Esophagus mucosa (tissue), 1 donor: ENCODE measurements around the gene ATCAY. TPM values are rescaled to one million over a fixed set of nuclear protein-coding genes. Genes with fewer than 3 reads are reported as not detected.
"Not testable (repeated sequence)": the region's sequence is repeated elsewhere in the genome, so short reads cannot be mapped to it uniquely, and the experiment has no call there.

Experiments
- ATAC-seq: fragments of 200-7000 bp; cut with Tn5 transposase; one replicate; pipeline ENCODE4 v1.9.1; 2020
- total RNA-seq: library from RNA; stranded (reverse); gene quantifications from one replicate; pipeline ENCODE4 v1.2.4, GENCODE V29; 2023
- donor health status: DM: yes; HTN: yes; CAD: no.

ATCAY gene
- total RNA-seq, 1 donor from 2014 or later, result not detected

DNA sequence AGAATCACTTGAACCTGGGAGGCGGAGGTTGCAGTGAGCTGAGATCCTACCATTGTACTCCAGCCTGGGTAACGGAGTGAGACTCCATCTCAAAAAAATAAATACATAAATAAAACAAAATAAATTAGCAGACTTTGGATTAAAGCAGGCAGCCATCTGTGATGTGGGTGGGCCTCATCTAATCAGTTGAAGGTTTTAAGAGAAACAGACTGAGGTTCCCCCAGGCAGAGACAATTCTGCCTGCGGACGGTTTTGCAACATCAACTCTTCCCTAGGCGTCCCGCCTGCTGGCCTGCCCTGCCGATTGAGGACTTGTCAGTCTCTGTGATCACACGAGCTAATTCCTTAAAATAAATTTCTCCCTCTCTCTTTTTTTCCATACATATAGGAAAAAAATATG, 23.7 kb downstream of the ATCAY start:
- ATAC-seq, result no peak

DNA sequence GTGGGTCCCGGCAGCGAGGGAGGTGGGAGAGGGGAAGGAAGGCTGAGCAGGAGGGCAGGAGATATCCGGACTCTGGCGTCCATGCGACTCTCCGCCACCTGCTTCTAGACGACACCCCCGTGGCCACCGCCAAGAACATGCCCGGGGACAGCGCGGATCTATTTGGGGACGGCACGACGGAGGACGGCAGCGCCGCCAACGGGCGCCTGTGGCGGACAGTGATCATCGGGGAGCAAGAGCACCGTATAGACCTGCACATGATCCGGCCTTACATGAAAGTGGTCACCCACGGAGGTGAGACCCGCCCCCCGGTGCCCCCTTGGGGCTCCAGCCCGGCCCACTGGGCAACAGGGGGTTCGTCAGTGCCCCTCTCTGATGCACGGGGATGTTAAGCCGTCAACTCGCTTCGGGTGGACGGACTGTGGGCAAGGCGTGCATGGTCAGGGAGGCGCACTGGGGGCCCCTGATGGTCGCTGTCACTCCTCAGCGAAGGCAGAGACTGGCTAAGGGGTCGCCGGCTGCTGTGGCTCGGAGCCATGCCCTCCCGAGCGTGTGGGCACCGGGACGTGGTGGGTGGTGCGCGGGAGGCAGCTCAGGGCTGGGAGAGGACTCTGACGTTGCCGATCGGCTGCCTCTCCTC, 27.3 kb downstream of the ATCAY start:
- no peak for ATAC-seq

DNA sequence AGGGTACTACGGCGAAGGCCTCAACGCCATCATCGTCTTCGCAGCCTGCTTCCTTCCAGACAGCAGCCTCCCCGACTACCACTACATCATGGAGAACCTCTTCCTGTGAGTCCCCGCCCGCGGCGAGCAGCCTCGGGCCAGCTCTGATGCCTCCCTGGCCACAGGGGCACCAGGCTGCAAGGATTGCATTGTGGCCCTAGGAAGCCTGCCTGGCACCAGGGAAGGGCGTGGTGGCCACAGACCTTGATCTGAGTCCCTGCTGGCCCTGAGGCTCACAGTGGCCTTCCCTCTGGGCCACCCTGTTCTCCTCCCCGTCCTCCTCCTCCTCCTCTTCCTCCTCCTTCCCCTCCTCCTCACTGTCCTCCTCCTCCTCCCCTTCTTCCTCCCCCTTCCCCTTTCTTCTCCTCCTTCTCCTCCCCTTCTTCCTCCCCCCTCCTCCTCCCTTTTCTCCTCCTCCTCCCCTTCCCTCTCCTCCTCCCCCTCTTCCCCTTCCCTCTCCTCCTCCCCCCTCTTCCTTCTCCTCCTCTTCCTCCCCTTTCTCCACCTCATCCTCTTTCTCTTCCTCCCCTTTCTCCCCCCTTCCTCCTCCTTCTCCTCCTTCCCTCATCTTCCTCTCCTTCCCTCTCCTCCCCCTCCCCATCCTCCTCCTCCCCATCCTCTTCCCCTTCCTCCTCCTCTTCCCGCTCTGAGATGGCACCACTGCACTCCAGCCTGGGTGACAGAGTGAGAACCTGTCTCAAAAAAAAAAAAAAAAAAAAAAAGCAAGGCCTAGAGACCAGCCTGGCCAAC, 28.0 kb downstream of the ATCAY start:
- ATAC-seq, result no peak

DNA sequence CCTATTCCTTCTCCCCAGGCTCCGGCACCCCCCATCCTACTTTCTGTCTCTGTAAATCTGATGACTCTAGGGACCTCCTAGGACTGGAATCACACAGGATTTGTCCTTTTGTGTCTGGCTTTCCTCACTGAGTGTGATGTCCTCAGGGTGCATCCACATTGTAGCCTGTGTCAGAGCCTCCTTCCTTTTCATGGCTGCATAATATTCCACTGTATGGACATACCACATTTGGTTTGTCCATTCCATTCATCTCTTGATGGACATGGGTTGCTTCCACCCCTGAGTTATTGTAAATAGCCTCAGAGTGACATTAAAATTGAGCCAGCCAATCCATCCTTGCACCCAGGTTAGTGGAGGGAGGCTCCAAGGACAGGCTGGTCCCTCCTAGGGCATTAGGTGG, 29.6 kb downstream of the ATCAY start:
- no peak for ATAC-seq

DNA sequence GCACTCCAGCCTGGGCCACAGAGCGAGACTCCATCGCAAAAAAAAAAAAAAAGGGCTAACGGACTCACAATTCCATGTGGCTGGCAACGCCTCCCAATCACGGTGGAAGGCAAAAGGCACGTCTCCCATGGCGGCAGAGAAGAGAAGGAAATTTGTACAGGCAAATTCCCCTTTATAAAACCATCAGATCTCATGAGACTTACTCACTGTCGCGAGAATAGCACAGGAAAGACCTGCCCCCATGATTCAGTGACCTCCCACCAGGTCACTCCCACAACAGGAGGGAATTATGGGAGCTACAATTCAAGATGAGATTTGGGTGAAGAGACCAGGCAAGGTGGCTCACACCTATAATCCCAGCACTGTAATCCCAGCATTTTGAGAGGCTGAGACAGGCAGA, 33.7 kb downstream of the ATCAY start:
- ATAC-seq, result no peak

DNA sequence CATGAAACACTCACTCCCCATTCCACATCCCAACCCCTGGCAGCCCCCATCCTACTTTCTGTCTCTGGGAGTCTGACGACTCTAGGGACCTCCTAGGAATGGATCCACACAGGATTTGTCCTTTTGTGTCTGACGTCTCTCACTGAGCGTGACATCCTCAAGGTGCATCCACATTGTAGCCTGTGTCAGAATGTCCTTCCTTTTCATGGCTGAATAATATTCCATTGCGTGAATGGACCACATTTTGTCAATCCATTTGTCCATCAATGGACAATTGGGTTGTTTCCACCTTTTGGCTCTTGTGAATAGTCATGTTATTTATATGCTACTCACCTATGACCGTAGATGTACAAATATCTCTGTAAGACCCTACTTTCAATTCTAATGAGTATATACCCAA, 35.5 kb downstream of the ATCAY start:
- no peak for ATAC-seq

DNA sequence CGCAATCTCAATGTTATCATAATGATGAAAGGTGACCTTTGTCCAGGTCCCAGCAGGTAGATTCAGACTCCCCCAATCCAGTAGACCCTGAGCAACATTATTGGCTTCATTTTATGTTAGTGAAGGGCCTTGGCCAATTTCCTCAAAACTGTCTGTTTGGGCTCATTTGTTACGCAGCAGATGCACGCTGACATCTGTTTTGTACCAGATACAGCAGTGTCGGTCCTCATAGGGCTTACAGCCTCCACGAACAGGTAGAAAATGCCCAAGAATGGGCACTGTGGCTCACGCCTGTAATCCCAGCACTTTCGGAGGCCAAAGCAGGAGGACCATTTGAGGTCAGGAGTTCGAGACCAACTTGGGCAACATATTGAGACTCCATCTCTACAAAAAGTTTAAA, 39.3 kb downstream of the ATCAY start:
- ATAC-seq, result no peak

DNA sequence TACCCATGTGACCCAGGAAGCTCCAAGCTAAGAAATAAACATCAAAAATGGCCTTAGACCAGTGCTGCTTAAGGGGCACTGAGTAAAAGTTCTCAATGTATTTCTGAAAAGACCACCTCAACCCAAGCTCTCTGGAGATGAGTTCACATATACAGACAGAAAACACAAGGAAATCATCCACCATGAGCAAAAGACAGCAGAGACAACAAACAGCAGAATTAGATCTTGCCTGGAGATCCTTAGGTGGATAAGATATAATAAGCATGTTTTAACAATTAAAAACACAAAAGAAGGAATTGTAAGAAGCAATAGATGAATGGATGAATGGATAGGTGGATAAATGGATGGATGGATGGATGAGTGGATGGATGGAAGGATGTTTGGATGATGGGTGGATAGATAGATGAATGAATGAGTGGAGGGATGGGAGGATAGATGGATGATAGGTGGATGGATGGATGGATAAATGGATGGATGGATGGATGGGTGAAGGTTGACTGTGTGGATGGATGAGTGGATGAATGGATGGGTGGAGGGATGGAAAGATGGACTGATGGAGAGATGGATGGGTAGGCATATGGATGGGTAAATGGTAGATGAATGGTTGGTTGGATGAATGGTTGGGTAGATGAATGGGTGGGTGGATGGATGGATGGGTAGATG, 42.7 kb downstream of the ATCAY start:
- no peak for ATAC-seq

DNA sequence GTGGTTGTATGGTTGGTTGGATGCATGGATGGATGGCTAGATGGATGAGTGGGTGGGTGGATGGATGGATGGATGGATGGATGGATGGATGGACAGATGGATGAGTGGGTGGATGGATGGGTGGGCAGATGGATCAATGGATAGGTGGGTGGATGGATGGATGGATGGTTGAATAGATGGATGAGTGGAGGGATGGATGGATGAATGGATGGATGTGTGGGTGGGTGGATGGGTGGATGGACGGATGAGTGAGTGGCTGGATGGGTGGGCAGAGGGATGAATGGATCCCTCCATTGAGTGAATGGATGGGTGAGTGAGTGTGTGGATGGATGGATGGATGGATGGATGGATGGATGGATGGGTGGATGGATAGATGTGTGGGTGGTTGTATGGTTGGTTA, 43.4 kb downstream of the ATCAY start:
- no peak for ATAC-seq

DNA sequence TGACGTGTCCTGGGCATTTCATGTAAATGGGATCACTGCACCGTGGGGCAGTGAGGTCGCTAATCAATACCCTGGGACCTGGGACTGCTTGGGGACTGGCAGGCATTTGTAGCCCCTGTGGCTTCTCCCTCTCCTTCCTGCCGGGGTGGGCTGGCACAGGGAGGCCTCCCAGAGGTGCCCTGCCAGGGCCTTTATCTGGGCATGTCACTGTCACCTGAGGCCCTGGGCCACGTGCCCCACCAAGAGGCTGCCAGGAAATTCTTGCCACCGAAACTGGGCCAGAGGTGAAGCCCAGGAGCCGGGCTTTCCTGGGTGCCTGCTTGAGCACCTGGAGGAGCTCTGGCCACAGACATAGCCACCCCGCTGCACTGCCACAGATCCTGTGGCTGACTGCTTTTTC, 50.6 kb downstream of the ATCAY start:
- no peak for ATAC-seq

DNA sequence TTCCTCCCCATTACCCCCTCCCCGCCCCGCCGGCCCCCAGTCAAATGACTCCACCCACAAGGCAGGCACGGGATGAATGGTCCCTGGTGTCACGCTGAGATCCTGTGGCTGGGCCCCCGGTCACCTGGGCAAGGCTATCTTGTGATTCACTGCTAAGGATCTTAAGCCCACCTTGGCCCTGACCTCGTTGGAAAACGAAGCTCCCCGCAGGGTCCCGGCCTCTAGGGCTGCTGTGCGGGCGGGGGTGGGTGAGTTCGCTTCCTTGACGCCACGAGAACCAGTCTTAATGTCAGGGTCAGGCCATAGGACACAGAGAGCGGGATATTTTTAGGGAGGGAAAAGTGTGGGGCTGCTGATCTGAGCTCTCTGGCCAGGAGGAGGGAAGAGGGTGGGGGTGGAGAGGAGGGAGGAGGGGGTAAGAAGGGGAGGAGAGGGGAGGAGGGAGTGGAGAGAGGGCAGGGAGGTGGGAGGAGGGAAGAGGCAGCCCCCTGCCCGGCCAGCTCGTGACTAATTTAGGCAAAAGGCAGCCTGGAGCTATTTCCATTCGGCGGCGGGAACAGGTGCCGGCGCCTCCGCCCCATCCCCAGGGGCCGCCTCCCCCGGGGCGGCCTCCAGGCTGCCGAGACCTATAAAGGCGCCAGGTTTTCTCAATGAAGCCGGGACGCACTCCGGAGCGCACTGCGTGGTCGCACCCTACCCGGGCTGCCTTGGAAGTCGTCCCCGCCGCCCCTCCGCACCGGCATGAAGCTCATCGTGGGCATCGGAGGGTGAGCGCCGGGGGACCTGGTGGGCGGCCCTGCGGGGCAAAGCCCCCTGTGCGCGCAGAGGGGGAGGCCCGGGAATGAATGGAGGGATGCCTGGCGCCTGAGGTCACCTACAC, 52.7 kb downstream of the ATCAY start, which contains the start of gene NMRK2:
Gene NMRK2, plus strand, starts transcription at position 139 of the 880 bp plus-strand sequence. Its CDS starts 603 bp downstream, at position 742.
- ATAC-seq, result no peak

DNA sequence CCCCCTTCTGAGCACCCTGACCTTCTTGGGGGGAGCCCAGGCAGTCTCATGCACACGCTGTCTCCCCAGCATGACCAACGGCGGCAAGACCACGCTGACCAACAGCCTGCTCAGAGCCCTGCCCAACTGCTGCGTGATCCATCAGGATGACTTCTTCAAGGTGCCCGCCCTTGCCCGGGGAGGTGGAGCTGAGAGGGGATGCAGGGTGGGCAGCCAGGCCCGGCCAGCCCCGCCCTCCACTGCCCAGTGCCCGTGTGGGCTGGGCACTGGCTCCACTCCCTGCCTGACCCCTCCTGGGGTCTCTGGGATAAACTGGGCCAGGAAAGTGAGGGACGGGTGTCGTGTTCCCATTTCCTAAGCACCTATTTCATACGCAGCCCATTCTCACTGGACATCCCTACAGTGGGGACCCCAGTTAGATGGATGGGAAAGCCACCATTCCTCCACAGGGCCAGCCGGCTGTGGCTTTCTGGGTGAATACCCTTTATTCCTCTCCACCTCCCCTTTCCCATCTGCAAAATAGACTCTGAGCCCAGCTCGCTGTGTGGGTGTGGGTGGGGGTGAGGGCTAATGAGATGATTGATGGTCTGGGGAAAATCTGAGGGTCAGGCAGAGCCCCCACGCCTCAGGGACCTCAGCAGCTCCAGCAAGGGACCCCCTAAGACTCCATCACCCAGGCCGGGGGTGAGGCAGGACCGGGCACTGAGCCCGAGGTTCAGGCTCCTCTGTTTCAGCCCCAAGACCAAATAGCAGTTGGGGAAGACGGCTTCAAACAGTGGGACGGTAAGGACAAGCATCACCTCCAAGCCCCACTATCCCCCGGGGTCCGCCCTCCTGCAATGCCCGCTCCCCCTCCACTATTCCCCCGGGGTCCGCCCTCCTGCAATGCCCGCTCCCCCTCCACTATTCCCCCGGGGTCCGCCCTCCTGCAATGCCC, 56.3 kb downstream of the ATCAY start:
- ATAC-seq, result no peak

DNA sequence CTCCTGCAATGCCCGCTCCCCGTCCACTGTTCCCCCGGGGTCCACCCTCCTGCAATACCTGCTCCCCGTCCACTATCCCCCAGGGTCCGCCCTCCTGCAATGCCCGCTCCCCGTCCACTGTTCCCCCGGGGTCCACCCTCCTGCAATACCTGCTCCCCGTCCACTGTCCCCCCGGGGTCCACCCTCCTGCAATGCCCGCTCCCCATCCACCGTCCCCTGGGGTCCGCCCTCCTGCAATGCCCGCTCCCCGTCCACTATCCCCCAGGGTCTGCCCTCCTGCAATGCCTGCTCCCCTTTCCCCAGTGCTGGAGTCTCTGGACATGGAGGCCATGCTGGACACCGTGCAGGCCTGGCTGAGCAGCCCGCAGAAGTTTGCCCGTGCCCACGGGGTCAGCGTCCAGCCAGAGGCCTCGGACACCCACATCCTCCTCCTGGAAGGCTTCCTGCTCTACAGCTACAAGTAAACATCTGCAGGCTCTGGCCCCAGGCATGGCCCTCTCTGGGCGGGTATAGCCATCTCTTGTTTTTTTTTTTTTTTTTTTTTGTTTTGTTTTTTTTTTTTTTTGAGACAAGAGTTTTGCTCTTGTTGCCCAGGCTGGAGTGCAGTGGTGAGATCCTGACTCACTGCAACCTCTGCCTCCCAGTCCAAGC, 57.9 kb downstream of the ATCAY start:
- ATAC-seq, result not testable (repeated sequence)

DNA sequence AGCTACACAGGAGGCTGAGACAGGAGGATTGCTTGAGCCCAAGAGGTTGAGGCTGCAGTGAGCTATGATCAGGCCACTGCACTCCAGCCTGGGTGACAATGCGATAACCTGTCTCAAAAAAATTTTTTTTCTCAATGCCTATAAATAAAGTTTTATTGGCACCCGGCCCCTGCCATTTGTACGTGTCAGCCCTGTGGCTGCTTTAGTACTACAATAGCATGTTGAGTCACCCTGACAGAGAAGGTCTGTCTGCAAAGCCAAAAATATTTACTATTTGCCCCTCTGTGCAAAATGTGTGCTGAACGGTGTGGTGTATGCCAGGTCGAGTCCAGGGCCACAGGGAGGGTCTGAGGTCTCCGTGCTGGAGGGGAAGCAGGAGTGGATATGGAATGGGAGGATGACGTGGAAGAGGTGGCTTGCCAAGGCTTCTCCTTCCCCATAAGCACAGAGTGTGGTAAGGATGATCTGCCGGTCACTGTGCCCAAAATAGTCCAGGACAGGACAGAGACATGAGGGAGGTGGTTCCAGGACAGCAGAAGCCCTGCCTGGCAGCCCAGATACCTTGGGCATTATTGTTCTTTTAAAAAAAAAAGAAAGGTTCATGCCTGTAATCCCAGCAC, 62.4 kb downstream of the ATCAY start:
- ATAC-seq, result no peak

DNA sequence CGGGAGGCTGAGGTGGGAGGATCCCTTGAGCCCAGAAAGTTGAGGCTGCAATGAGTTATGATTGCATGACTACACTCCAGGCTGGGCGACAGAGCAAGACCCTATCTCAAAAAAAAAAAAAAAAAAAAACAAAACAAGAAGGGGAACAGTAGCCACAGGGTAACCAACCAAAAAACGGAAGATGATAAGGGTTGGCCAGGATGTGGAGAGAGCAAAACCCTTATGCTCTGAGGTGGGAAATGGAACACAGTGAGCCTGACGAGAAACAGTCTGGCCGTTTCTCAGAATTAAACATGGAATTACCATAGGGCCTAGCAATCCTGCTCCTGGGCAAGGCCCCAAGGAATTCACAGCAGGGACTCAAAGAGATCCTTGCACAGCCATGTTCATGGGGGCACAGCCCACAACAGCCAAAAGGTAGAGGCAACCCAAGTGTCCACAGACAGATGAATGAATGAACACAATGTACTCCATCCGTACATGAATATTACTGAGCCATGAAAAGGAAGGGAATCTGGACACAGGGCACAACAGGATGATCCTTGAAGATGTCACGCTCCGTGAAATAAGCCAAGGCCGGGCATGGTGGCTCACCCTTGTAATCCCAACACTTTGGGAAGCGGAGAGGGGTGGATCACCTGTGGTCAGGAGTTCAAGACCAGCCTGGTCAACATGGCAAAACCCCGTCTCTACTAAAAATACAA, 63.7 kb downstream of the ATCAY start:
- no peak for ATAC-seq

DNA sequence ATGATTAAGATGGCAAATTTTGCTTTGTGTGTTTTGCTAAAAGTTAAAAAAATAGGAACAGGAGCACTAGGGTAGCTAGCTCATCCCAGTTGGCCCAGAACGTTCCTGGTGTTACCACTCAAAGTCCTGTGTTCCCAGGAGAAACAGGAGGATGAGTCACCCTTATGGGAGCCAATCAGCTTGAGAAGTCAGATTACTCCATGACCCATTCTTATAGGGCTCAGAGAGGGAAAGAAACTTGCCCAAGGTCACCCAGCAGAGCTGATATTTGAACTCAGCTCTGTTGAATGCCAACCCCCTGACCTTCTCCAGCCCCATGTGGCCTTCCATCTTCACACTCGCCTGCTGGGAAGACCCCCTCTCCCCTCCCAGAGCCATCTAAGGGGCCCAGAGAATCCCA, 65.4 kb downstream of the ATCAY start:
- no peak for ATAC-seq

DNA sequence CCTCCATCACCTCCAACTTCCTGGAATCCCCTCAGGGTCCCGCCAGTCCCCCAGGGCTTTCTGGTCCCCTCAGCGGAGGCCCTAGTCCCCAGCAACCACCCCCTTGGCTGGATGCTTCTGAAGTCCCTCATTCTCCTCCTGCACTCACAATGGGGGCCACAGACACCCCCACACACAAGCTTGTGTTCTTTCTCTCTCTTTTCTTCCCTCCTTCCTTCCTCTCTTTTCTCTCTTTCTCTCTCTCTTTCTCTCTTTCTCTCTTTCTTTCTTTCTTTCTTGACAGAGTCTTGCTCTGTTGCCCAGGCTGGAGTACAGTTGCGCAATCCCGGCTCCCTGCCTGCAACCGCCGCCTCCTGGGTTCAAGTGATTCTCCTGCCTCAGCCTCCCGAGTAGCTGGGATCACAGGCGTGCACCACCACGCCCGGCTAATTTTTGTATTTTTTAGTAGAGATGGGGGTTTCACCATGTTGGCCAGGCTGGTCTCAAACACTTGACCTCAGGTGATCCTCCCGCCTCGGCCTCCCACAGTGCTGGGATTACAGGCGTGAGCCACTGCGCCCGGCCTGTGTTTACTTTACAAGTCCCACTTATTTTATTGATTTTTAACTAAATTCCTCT, 66.9 kb downstream of the ATCAY start:
- not testable (repeated sequence) for ATAC-seq

DNA sequence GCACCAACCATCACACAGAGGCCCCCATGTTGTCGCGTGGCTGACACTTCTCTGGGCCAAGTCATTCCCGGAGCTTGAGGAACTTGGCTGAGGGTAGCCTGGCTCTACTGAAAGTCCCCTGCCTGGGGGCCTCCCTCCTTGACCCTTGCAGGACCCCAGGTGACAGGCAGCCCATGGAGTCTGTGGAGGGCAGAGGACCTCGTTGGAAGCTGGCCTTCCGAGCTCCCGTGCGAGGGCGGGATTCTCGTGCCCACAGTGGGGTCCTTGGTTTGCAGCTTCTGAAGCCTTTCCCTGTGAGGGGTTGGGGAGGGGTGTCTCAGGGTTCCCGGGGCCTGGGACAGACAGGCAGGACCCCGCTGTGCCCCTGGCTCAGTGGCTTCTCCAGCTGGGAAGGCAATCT, 68.8 kb downstream of the ATCAY start:
- no peak for ATAC-seq
